GM23248 (cell line): ENCODE measurements around the gene RHOT2. TPM values are rescaled to one million over a fixed set of nuclear protein-coding genes. Genes with fewer than 3 reads are reported as not detected.
A peak's percentile ranks its signal among the peaks of the same experiment; 100 is the strongest.

Experiments used
- DNase-seq: peaks from one replicate; pipeline ENCODE4 v3.0.0-alpha.2; 2015
- H2AFZ ChIP-seq: fragments of 200-600 bp; sonication (generic); 2 replicates; pipeline ENCODE4 v1.6.1; 2016; ENCODE audit warnings: antibody characterized with exemption
- H3F3A ChIP-seq: fragments of 200-600 bp; sonication (generic); 2 replicates; pipeline ENCODE4 v1.6.1; 2016; ENCODE audit warnings: mild to moderate bottlenecking, antibody characterized with exemption, mixed run types; ENCODE audit not compliant: insufficient read depth
- H3K27ac ChIP-seq: fragments of 200-600 bp; sonication (generic); 2 replicates; pipeline ENCODE4 v1.5.1; 2016; ENCODE audit warnings: mild to moderate bottlenecking
- H3K27me3 ChIP-seq: fragments of 200-600 bp; sonication (generic); replicated peaks from 2 replicates; pipeline ENCODE4 v1.6.1; 2016; ENCODE audit warnings: mild to moderate bottlenecking; ENCODE audit not compliant: insufficient read depth
- H3K36me3 ChIP-seq: fragments of 200-600 bp; sonication (generic); 2 replicates; pipeline ENCODE4 v1.6.1; 2016; ENCODE audit warnings: low read depth, mild to moderate bottlenecking
- H3K4me1 ChIP-seq: fragments of 200-600 bp; sonication (generic); 2 replicates; pipeline ENCODE4 v1.6.1; 2016; ENCODE audit warnings: mild to moderate bottlenecking; ENCODE audit not compliant: insufficient read depth
- H3K4me2 ChIP-seq: fragments of 200-600 bp; sonication (generic); one replicate; pipeline ENCODE4 v1.6.1; 2016; ENCODE audit warnings: mild to moderate bottlenecking; ENCODE audit not compliant: unreplicated experiment
- H3K4me3 ChIP-seq: fragments of 200-600 bp; sonication (generic); 2 replicates; pipeline ENCODE4 v1.5.1; 2016; ENCODE audit warnings: mild to moderate bottlenecking
- H3K79me2 ChIP-seq: fragments of 200-600 bp; sonication (generic); 2 replicates; pipeline ENCODE4 v1.6.1; 2016; ENCODE audit warnings: mild to moderate bottlenecking; ENCODE audit not compliant: insufficient read depth
- H3K9ac ChIP-seq: fragments of 200-600 bp; sonication (generic); 2 replicates; pipeline ENCODE4 v1.6.1; 2016; ENCODE audit warnings: mild to moderate bottlenecking
- H3K9me2 ChIP-seq: fragments of 200-600 bp; sonication (generic); 2 replicates; pipeline ENCODE4 v1.6.1; 2016; ENCODE audit warnings: mixed run types, mild to moderate bottlenecking, moderate library complexity; ENCODE audit not compliant: insufficient read depth
- H3K9me3 ChIP-seq: fragments of 200-600 bp; sonication (generic); one replicate; pipeline ENCODE4 v1.6.1; 2017; ENCODE audit warnings: low read depth
- H4K20me1 ChIP-seq: fragments of 200-600 bp; sonication (generic); 2 replicates; pipeline ENCODE4 v1.6.0; 2016; ENCODE audit not compliant: insufficient read depth
- EZH2 ChIP-seq: fragments of 200-600 bp; sonication (generic); IDR thresholded peaks from 2 replicates; pipeline ENCODE4 v1.6.1; 2018; ENCODE audit warnings: antibody characterized with exemption, mild to moderate bottlenecking; ENCODE audit not compliant: insufficient read depth, poor library complexity, severe bottlenecking
- EZH2phosphoT487 ChIP-seq: fragments of 200-600 bp; sonication (generic); IDR thresholded peaks from 2 replicates; pipeline ENCODE4 v1.6.1; 2018; ENCODE audit warnings: antibody characterized with exemption, moderate library complexity, mild to moderate bottlenecking, low read depth; ENCODE audit not compliant: insufficient read depth
- WGBS, 2 experiments: methylation state at CpG; one replicate each; pipeline ENCODE4 v1.1.6; 2015 to 2017; ENCODE audit warnings: low lambda C conversion rate in 2 of 2, low coverage in 1 of 2; ENCODE audit errors: missing lambda C conversion rate in 2 of 2; 5-methylcytosine and 5-hydroxymethylcytosine counted together
- in situ Hi-C: fragments of 300-500 bp; cut with MboI; formaldehyde crosslinking; loops from 2 replicates; pipeline ENCODE4 v1.15.0; 2020
- polyA plus RNA-seq: library from polyadenylated mRNA; unstranded; fragments of >200 nt; fragmentation: Nextera tagmentation; extraction: Ambion mirVana; gene quantifications from 2 replicates; pipeline ENCODE4 v1.2.1, GENCODE V29; 2016
- total RNA-seq: library from RNA; depleted of rRNA; stranded (reverse); fragments of >200 nt; shearing (Covaris generic); gene quantifications from 2 replicates; pipeline ENCODE4 v1.2.3, GENCODE V29; 2014

Gene RHOT2
- total and polyA plus RNA-seq, 2 experiments from 2014 or later: 65.9 to 70.0 TPM

DNA sequence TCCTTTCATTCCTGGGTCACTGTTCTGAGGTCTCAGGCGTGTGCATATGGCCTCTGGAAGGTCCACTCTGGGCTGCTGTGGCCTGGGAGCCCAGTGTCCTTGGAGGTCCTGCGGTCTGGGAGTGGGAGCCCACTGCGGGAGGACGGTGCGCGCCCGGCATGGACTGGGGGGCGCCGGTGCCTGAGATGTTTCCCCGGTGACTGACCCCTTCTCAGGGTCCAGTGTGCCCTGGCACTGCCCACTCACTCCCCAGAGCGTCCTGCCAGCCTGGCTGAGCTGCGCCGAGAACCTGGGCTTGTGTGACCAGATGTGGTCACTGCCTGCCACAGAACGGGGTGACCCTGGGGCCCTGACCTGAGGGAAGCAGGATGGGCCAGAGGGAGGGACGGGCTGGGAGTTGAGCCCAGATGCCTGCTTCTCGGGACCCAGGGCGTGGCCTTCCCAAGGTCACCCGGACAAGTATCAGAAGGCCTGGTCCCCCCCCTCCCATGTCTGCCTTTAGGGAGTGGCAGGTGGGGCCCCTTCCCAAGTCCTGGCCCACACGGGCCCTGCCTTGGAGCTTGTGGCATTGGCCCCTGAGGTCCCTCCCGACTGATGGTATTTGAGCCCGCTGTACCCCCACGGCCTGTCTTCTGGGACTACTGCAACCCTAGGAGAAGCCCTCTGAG is 6.4 kb downstream of the RHOT2 start:
- Histone ChIP-seq H3K9ac (no peak overlapping the region), H3K79me2 (peaks cover 10% of the 10 kb centered on the region), H3K27me3 (no peaks in the 10 kb centered on the region), H3K4me1 (no peaks in the 10 kb centered on the region; the same call in 1 of the 2 replicates), H3K9me2 (no peaks in the 10 kb centered on the region), H4K20me1 (no peaks in the 10 kb centered on the region), H3K9me3 (no peaks in the 10 kb centered on the region), H3K4me2 (no peak overlapping the region), H3K4me3 (no peak overlapping the region), H3K27ac (no peak overlapping the region), H3K36me3 (no peaks in the 10 kb centered on the region), H2AFZ (no peak overlapping the region), H3F3A (no peaks in the 10 kb centered on the region)
- in situ Hi-C loops: no loop called here
- no peak for DNase-seq
- WGBS, 2 experiments: 82 to 83% methylated on average over 22 of the region's 22 CpGs
- no peak for TF ChIP-seq EZH2

DNA sequence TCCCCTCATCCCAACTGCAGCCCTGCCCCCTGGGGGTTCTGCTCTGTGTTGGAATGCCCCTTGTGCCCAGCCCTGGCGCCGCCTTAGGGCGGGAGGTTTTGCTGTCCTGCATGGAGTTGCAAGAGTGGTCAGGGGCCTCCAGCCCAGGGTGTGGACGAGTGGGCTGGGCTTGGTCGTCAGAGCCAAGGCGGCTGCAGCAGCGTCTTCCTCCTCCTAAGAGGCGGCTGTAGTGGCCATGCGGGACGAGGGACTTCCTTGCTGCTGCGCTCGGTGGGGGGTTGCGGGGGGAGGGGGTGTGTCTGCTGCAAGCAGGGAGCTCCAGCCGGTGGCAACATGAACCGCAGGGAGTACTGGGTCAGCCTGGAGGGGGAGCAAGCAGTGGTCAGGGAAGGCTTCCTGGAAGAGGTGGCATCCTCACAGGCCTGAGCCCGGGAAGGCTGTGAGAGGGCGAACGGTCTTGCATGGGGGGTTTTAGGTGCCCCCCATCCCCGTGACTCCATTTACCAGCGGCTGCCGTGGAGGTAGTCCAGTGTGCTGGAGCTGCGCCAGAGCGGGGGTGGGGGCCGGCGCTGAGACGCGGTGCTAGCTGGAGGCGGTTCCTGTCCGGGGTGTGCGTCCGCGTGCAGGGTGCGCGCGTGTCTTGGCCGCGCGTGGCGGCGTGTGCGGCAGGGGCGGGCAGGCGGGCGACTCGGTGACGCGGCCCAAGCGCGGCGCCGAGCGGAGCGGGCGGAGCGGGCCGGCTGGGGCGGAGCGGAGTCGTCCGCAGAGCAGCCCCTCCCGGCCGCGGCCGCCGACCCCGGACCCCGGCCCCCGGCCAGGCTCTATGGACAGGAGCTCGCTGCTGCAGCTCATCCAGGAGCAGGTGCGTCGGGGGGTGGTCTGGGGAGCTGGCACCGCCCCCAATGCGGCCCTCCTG is 7.3 kb downstream of the RHOT2 start, which contains the start of gene RHBDL1:
Gene RHBDL1 (plus strand): TSS at position 704 of the 916 bp plus-strand sequence. CDS start 120 bp downstream, at position 824.
- Histone ChIP-seq H3K4me2 (peak within 1 kb of the TSS; percentile 79), H3K4me3 (peak within 1 kb of the TSS; percentile 68)

DNA sequence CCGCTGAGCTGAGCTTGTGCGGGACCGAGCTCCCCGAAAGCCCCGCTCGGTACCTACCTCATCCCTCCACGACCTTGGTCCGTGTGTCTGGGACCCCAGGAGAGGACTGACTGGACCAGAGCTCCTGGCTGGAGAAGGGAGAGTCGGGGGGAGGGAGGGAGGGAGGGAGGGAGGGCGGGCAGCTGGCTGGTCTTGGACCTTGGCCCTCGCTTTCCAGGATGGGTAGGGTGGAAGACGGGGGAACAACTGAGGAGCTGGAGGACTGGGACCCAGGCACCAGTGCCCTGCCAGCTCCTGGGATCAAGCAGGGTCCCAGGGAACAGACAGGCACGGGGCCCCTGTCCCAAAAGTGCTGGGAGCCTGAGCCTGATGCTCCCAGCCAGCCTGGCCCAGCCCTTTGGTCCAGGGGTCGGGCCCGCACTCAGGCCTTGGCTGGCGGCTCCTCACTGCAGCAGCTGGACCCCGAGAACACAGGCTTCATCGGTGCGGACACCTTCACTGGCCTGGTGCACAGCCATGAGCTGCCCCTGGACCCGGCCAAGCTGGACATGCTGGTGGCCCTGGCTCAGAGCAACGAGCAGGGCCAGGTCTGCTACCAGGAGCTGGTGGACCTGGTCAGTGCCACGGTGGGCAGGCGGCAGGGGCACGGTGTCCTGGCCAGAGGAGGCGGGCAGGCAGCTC is 8.1 kb downstream of the RHOT2 start:
- H3K4me2 ChIP-seq: peak overlapping the region; percentile 79
- no peaks in the 10 kb centered on the region for H3K36me3 ChIP-seq
- 41 to 43% methylated on average over 20 to 23 of the region's 25 CpGs for WGBS, 2 experiments
- in situ Hi-C loops: no loop called here
- no peaks in the 10 kb centered on the region for H4K20me1 ChIP-seq
- DNase-seq: no peak
- no peak overlapping the region for H2AFZ ChIP-seq
- H3K9ac ChIP-seq: 0 out of 2 replicates have a peak overlapping the region, but pooled peaks have one; percentile 57
- no peaks in the 10 kb centered on the region for H3K9me3 ChIP-seq
- no peak overlapping the region for H3K27ac ChIP-seq
- no peaks in the 10 kb centered on the region for H3K27me3 ChIP-seq
- TF ChIP-seq EZH2 (no peak), EZH2phosphoT487 (no peak)
- H3K4me3 ChIP-seq: peak overlapping the region; percentile 68
- H3F3A ChIP-seq: no peaks in the 10 kb centered on the region
- no peaks in the 10 kb centered on the region for H3K9me2 ChIP-seq
- peaks cover 4% of the 10 kb centered on the region for H3K79me2 ChIP-seq
- H3K4me1 ChIP-seq: no peaks in the 10 kb centered on the region

More for the DNA sequence above, 7.3 kb downstream of the RHOT2 start, which contains the start of gene RHBDL1:
- Histone ChIP-seq H3K9me3 (no peaks in the 10 kb centered on the region), H3K9me2 (no peaks in the 10 kb centered on the region), H2AFZ (no peak within 1 kb of the TSS), H3K36me3 (no peaks in the 10 kb centered on the region), H3K9ac (peak within 1 kb of the TSS; percentile 57; the same call in 1 of the 2 replicates), H3K4me1 (no peaks in the 10 kb centered on the region), H3K27me3 (no peaks in the 10 kb centered on the region), H3K27ac (no peak within 1 kb of the TSS), H4K20me1 (no peaks in the 10 kb centered on the region), H3K79me2 (peaks cover 2% of the 10 kb centered on the region), H3F3A (no peaks in the 10 kb centered on the region)
- in situ Hi-C loops: no loop called here
- no peak for TF ChIP-seq EZH2
- TF ChIP-seq EZH2phosphoT487: no peak
- peak; percentile 64 for DNase-seq
- 12 to 15% methylated on average over 39 to 50 of the region's 73 CpGs for WGBS, 2 experiments

DNA sequence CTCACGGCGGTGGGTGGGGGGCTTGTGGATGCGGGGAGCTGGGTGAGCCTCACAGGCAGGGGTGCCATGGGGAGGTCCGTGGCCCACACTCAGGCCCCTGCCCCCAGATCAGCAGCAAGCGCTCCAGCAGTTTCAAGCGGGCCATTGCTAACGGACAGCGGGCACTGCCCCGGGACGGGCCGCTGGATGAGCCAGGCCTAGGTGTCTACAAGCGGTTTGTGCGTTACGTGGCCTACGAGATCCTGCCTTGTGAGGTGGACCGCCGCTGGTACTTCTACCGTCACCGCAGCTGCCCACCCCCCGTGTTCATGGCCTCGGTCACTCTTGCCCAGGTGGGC is 8.6 kb downstream of the RHOT2 start:
- Histone ChIP-seq H4K20me1 (no peaks in the 10 kb centered on the region), H3K4me2 (no peak overlapping the region), H3K9me2 (no peaks in the 10 kb centered on the region), H3K9ac (no peak overlapping the region), H3K27me3 (no peaks in the 10 kb centered on the region), H3K9me3 (no peaks in the 10 kb centered on the region), H3F3A (0 out of 2 replicates have a peak, but pooled peaks cover 3% of the 10 kb centered on the region), H3K36me3 (no peaks in the 10 kb centered on the region), H3K4me3 (no peak overlapping the region), H3K4me1 (peaks cover 3% of the 10 kb centered on the region), H2AFZ (no peak overlapping the region), H3K27ac (no peak overlapping the region), H3K79me2 (peaks cover 9% of the 10 kb centered on the region)
- DNase-seq: no peak
- no peak for TF ChIP-seq EZH2
- in situ Hi-C loops: no loop called here
- 90 to 91% methylated on average over 20 to 21 of the region's 21 CpGs for WGBS, 2 experiments
